GM19043 (cell line): ENCODE data around the gene ANKRD11.
A peak's percentile ranks its signal among the peaks of the same experiment; 100 is the strongest.

ENCODE experiments used
- ATAC-seq: cut with Tn5 transposase; IDR thresholded peaks from one replicate; pipeline ENCODE4 v1.9.1; 2021; ENCODE audit warnings: low read depth; ENCODE audit not compliant: unreplicated experiment

Gene ANKRD11

DNA sequence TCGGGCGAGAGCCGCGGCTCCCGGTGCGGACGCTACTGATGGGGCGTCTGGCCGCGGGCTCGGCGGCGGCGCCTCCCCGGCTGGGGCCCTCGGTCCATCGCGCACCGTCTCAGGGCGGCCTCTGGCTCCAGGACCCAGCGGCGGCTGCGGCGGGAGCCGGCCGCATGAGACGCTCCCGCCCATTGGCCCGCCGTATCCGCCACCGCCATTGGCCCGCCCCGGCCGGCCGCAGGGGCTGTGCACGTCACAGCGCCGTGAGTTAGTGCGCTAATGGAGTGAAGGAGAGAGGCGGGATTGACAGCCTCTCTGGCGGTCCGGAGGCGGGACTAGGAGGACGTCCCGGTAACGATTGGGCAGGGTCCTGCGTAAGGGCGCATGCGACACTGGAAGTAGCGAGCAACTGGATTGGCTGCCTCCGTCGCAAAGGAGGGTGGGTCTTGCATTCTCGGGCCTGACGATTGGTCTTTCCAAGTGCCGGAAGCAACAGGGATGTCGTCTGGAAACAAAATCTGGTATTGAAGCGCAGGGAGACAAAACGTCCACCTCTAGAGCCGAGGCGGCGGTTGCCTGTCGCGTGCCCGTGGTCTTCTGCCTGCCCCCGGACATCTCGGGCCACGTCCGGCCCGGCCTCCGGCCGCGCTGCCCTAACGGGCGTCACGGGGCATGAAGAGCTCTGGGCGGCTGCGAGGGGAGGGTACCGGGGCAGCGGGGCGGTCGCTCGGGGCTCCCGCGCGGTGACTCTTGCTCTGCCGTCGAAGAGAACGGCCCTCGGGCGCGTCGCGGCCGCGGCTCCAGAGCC is at the start of gene ANKRD11:
TSS of gene ANKRD11 (minus strand) at position 123 of the 799 bp plus-strand sequence. CDS start 173,542 bp downstream, outside the sequence.
- ATAC-seq, result peak; percentile 95

DNA sequence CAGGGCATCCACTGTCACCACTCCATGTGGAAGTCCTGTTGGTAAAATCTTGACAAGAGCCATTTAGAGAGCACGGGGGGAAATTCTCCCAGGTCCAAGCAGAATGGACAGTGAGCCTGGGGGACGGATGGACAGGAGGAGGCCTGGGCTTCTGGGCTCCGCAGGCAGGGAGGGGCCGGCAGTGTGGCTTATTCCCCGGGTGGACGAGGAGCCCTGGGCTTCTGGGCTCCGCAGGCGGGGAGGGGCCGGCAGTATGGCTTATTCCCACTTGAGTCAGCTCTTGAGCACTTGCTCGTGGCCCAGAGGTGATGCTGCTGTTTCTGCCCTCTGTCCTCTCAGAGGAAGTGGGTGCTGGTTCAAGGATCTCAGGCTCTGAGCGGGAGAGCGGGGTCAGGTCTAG is 47.9 kb upstream of the ANKRD11 start:
- ATAC-seq, result no peak

DNA sequence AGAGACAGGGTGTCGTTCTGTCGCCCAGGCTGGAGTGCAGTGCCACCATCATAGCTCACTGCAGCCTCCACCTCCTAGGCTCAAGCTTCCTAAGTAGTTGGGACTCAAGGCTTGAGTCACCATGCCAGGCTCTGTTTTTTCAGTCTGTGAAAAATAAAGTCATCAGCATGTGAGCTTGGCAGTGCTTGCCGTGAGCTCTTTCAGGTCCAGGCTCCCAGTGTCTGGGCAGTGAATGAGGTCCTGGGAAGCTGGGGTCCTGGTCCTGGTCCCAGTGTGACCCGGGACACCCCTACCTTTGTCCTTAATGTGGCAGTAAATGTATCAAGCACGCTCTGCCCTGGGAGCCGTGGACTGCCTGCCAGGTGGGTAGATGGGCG is 47.2 kb upstream of the ANKRD11 start:
- ATAC-seq, result no peak

DNA sequence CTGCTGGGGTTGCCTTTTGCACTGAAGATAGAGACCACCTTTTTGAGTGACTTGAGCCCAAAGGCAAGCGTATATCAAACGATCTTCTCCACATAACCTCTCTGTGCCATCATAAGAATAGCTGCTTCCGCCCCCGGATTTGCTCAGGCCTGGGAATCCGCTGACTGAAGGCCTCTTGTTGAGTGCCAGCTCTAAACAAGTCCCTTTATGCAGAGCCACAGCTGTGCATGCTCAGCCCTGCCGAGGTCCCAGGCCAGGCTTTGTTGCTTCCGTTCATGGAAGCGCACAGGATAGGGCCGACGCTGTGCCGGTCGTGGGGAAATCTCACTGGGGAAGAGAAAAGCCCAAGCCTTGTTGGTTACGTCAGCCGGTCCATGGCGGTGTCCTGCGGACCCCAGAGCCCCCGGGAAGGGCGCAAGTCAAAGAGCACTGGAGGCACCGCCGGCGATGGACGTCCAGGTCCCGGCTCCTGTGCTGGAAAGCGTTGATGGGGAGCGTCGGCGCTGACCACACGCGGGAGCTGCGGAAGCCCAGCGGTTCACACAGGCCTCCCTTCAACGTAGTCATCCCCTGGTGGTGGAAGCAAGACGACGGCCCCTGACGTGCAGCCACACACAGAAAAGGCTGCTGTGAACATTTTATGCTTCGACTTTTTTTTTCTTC is 46.7 kb upstream of the ANKRD11 start:
- ATAC-seq, result no peak

DNA sequence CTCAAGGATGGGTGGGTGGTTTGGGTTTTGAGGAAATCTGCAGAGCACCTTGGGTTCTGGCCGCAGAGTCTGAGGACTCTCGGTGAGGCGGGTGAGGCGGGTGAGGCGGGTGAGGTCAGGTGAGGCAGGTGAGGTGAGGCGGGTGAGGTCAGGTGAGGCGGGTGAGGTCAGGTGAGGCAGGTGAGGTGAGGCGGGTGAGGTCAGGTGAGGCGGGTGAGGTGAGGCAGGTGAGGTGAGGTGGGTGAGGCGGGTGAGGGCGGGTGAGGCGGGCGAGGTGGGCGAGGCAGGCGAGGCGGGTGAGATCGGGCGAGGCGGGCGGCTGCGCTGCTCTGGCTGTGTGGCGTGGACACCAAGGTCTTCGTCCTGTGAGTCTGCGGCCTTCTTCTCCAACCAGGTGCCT is 46.0 kb upstream of the ANKRD11 start:
- no peak for ATAC-seq

DNA sequence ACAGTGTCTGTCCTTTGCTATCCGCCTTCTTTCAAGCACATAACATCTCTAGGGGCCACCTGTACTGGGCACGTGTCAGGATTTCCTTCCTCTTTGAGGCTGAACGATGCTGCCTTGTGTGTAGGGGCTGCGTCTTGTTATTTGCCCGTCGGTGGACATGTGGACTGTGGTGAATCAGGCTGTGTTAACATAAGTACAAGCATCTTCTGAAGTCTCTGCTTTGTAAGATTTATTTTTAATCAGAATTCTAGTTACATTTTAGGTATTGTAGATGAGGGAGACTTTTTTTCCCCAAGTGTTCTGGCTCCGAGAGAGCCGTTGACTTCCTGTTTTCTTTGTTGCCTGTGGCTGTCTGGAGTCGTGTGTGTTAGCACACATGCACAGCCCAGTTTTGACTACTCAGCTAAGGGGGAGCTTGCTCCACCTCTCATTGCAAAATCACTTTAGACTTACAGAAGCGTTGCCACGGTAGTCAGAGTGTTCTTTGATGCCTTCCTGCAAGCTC is 43.9 kb upstream of the ANKRD11 start:
- no peak for ATAC-seq

DNA sequence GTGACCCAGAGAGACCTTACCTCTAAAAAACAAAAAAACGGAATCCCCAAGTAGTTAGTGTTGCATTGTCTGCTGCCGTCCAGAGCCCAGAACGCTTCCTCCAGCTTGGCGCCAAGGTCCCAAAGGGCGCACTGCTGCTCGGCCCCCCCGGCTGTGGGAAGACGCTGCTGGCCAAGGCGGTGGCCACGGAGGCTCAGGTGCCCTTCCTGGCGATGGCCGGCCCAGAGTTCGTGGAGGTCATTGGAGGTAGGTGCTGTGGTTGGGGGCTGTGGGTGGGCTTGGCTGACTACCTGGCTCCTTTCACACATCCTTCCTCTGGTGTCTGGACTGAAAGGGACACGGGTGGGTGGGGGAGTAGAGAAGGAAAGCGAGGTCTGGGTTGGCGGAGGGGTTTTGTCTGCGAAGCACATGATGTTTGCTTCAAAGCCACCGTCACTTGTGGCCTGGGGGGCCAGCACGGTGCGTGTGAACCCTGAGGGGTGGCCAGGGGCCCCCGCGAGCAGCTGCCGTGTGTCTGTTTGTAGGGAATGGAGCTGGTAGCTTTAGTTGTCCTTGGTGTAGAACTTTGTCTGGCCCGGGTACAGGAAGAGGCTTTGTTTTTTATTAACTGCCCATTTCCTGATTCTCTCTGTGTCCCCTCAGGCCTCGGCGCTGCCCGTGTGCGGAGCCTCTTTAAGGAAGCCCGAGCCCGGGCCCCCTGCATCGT is 41.6 kb upstream of the ANKRD11 start:
- ATAC-seq, result no peak

DNA sequence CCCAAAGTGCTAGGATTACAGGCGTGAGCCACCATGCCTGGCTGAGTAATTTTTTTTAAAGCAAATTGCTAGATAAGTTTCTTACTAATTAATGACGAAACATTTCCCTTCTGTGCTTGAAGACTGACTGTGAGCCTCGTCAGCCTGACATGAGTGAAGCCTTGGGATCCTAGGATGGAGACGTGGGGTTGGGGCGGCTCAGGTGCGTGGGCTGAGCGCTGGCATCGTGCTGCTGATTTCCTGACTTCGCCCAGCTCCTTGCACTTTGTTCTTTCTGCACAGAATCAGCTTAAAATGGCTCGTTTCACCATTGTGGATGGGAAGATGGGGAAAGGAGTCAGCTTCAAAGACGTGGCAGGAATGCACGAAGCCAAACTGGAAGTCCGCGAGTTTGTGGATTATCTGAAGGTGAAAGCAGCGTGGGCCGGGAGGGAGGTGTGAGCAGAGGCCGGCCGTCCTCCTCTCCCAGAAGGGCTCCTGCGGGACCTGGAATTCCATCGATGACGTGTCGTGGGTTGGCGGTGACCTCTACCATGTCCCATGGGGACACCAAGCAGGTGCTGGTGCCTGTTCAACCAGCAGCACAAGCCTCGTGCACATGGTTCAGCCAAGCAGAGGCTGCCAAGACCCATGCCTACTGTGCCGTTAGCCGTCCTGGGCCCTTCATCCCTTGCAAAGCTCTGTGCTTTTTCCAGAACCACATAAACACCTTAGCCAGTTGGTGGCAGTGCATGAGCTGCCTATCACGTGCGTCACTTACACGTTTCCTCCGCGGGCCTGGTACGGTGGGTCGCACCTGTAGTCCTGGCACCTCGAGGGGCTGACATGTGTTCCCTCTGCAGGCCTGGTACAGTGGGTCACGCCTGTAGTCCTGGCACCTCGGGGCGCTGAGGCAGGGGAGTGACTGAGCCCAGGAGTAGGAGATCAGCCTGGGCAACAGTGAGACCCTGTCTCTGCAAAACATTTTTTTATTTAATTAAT is 40.3 kb upstream of the ANKRD11 start:
- no peak for ATAC-seq

DNA sequence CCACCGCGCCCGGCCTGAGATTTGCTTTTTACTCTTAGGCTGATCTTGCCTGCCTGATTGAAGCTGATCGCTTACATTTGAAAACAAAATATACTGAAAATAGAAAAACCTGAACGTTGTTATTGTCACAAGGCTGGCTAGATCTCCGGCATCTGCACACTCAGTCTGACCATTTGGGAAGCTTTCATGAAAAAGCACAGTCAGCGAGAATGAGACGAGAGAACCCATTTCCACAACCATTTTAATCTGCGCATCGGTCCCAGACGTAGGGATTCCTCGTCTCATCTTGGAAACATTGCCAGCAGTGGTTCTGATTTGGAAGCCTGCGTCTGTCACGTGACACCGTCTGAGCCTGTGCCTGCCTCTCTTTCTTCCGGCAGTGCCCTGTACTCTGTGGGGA is 38.7 kb upstream of the ANKRD11 start:
- no peak for ATAC-seq

DNA sequence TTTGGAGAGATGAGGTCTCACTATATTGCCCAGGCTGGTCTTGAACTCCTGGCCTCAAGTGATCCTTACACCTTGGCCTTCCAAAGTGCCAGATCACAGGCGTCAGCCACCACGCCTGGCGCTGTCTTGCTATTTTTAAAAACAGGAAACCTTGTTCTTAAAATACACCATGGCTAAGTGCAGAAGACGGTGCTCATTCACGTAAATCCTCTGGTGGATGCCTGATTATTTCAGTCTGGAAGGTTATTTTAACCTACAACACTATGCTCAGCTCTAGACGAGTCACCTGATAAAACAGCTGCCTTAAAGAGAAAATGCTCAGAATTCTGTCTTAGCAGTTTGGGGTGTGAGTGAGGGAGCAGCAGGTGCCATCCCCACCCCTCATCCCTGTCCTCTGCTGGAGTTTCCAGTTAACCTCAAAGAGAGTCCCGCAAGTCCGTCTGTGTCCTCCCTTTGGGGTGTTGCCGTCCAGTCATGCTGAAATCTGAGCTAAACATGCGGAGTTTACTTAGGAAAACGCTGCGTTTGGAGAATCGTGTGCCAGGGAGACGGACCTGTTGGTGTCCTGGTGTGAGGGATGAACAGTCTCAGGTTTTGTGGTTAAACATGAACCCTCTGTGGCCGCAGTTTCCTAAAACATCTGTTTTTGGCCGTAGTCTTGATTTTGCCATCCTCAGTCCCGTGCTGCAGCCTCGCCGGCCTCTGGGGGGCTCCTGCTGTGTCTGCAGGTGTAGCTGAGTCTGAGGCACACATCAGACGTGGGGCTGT is 35.0 kb upstream of the ANKRD11 start:
- ATAC-seq, result no peak

DNA sequence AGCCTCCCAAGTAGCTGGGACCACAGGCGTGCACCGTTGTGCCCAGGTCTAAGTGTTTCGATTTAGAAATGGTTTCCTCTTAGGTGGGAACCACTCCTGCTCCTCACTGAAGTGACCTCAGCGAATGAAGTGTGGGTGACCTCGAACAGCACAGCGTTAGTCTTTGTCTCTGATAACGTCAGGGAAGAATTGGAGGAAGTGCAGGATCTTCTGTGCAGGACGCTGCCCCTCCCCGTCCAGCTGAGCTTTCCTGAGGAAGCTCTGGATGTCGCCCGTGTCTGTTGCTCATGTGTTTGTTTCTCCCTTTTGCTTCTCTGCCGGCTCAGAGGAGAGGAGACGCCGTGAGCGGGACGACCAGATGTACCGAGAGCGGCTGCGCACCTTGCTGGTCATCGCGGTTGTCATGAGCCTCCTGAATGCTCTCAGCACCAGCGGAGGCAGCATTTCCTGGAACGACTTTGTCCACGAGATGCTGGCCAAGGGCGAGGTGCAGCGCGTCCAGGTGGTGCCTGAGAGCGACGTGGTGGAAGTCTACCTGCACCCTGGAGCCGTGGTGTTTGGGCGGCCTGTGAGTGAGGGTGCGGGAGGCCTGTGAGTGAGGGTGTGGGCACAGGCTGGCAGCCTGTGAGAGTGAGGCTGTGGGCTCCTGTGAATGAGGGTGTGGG is 33.5 kb upstream of the ANKRD11 start:
- no peak for ATAC-seq

DNA sequence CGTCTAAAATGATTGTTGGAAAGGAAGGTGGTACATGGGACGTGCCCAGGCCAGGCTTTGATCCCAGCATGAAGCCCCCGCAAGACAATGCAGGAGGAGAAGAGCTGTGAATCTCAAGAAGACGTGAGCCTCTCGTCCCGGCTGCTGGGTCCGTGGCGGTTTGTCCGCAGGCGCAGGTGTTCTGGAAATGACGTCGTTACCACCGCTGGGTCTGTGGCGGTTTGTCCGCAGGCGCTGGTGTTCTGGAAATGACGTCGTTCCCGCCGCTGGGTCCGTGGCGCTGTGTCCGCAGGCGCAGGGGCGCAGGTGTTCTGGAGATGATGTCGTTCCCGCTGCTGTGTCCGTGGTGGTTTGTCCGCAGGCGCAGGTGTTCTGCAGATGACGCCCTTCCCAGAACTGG is 31.9 kb upstream of the ANKRD11 start:
- no peak for ATAC-seq

DNA sequence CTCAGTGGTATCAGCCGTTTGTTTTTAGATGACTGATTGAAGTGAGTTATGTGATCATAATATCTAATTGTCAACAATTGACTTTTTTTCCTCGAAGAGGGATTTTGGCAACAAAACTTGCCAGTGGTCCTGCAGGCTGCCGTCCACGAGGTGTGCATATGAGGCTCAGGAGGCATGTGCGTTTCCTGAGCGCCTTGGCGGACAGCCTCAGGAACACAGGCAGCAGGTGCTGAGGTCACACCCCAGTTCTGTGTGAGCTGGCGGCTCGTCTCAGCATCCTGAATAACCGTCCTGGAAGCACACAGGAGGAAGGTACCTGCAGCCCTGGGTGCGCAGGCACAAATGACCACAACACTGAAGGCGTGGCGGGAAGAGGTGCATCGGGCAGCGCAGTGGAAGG is 29.5 kb upstream of the ANKRD11 start:
- no peak for ATAC-seq

DNA sequence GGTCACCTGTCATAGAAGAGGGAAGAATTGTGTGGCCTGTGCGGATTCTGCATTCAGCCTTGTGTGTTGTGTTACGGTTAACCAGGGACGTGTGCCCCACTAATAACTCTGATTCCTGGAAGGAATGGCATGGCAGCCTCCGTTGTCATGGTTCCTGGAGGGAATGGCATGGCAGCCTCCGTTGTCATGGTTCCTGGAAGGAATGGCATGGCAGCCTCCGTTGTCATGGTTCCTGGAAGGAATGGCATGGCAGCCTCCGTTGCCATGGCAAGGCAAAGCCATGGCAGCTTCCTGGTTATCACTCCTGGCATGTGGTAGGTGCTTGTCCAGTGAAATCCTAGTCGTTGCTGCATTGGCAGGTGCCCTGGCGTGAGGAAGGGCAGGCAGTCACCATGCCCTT is 26.8 kb upstream of the ANKRD11 start:
- no peak for ATAC-seq

DNA sequence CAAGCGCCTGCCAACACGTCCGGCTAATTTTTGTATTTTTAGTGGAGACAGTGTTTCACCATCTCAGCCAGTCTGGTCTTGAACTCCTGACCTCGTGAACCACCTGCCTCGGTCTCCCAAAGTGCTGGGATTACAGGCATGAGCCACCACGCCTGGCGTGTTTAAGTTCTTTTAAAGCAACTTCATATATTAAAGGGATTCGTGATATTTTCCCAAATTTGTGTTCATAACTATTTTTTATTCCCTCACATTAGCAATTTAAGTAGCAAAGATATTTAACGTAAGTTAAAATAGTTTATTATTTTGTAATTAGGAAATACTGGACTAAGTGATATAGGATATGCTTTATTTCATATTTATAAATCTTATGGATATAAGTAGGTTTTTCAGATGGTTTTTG is 22.1 kb upstream of the ANKRD11 start:
- ATAC-seq, result no peak

DNA sequence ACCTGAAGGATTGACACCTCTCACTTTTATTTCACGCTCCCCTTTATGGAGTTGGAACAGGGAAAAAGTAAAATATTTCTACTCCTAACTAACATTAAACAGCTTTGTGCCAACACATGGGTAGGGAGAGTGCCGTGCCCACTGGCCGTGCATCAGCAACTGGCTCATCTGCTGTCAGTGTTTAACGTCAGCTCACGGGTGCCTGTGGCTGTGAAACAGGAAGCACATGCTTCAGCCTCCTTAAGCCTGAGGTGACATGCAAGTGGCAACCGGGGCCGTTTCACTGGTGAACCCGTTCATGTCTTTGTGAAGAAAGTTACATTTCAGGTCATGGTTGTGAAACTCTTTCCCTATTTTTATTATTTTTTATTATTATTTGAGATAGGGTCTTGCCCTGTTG is 21.0 kb upstream of the ANKRD11 start:
- ATAC-seq, result no peak

DNA sequence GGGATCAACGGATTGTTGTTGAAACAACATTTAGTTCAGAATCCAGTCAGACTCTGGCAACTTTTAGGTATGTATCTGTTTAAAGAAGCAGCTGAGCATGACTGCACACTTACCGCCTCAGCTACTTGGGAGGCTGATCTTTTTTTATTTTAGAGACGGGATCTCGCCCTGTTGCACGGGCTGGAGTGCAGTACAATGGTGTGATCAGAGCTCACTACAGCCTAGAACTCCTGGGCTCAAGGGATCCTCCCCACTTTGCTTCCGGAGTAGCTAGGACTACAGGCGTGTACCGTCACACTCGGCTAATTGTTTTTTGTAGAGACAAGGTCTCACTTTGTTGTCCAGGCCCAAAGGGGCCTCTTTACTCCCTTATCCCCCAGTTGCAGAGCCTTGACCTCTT is 20.2 kb upstream of the ANKRD11 start:
- no peak for ATAC-seq

DNA sequence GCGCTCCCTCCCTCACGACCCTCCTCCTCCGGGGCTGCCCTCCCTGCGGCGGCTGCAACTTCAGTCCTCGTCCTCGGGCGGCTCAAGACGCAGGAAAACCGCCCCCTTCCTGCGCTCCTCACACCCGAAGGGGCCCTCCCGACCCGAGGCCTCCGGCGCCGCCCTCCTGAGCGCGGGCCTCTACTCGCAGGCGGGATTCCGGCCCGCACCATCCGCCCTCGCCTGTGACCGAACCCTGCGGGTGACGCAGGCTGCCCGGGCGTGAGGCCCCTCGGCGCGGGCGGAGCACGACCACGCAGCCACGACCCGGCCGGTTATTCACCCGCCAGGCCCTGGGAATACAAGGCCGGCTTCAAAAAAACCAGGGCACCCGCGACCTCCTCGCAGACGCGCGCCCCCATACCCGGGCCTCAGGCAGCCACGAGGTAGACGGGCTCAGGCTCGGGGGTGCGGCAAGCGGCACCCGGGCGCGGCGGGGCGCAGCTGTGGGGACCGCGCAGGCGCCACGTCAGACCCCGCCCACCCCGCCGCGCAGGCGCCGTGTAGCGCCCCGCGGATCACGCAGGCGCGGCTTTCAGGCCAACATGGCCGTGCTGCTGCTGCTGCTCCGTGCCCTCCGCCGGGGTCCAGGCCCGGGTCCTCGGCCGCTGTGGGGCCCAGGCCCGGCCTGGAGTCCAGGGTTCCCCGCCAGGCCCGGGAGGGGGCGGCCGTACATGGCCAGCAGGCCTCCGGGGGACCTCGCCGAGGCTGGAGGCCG is 17.7 kb upstream of the ANKRD11 start, which contains the start of gene SPG7:
TSS of gene SPG7 (plus strand) at position 570 of the 757 bp plus-strand sequence. CDS start at position 585, 15 bp downstream.
- ATAC-seq, result peak; percentile 53
